GM21447 (cell line): Measurements from ENCODE around the gene OR5H1.
"Not testable (repeated sequence)": the region's sequence is repeated elsewhere in the genome, so short reads cannot be mapped to it uniquely, and the experiment has no call there.

ENCODE experiments used
- ATAC-seq: cut with Tn5 transposase; IDR thresholded peaks from one replicate; pipeline ENCODE4 v1.9.1; 2021; ENCODE audit not compliant: unreplicated experiment

Gene OR5H1

DNA sequence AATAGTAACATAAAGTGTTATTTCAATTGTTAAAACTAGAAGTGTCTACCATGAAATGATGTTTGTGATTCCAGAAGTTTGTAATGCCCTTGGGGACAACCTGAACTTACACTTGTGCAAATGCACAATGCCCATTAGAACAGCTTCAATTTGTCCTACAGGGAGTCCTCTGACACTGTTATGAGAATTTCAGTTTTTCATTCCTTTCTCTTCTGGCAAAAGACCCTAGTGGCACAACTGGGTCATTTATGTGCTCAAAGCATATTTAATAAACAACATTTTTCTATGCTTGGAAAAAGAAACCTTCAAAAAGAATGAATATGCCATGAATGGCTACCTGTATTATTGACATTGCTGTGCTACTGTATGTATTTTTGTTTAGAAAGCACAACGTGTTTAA, at the start of gene OR5H1:
Gene OR5H1 (plus strand): TSS at position 301 of the 400 bp plus-strand sequence. CDS start 1,977 bp downstream, outside the sequence.
- ATAC-seq: no peak

DNA sequence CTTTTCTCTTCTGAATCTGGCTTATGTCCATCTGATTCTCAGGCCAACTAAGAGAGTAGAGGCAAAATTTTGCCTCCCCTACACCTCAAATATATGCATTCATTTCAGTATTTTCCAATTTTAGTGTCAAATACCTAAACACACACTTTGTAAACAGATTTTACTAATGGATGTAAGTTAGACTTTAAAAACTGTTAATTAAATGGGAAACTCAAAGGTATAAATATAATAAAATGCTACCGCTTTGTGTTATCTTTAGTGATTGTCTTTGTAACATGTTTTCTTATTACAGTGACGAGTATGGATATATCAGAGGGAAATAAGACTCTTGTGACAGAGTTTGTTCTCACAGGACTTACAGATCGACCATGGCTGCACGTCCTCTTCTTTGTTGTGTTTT, 43.6 kb upstream of the OR5H1 start, which contains the start of gene OR5AC2:
Gene OR5AC2 (plus strand): TSS at position 301 of the 400 bp plus-strand sequence. CDS start 0 bp downstream, at position 301.
- ATAC-seq: no peak

DNA sequence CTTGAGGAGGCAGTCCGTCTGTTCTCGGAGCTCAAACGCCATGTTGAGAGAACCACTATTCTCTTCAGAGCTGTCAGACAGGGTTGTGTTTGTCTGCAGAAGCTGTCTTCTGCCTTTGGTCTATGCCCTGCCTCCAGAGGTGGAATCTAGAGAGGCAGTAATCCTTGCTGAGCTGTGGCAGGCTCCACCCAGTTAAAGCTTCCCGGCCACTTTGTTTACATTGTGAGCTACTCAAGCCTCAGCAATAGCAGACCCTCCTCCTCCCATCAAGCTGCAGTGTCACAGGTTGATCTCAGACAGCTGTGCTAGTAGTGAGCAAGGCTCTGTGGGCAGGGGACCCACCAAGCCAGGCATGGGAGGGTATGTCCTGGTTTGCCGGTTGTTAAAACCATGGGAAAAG, 34.6 kb upstream of the OR5H1 start:
- no peak for ATAC-seq

DNA sequence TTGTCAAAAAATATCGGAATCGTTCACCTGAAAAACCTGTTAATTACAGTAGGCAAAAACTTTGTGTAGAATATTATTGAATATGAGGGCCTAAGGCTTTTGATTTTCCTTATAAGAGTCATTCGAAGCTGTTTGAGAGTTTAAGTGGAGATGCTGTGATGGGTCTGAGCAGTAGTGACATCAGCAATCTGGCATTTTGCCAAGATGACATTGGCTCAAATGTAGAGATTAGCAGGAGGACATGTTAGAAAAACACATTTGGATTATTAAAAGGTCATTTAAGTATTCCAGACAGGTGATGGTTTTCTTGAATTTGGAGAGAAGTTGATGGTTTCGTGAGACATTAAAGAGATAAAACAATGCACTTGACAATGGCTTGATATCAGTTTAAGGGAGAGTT, 30.7 kb upstream of the OR5H1 start:
- ATAC-seq: no peak

DNA sequence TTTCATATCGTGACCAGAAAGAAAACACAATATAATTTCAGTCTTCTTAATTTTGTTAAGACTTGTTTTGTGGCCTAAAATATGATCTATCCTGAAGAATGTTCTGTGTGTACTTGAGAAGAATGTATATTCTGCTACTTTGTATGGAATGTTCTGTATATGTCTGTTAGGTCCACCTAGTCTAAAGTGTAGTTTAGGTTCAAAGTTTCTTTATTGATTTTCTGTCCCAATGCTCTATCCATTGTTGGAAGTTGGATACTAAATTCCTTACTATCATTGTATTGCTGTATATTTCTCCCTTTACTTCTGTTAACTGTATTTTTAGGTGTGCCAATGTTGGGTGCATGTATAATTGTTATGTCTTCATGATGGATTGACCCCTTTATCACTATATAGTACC, 22.4 kb upstream of the OR5H1 start:
- ATAC-seq: no peak

DNA sequence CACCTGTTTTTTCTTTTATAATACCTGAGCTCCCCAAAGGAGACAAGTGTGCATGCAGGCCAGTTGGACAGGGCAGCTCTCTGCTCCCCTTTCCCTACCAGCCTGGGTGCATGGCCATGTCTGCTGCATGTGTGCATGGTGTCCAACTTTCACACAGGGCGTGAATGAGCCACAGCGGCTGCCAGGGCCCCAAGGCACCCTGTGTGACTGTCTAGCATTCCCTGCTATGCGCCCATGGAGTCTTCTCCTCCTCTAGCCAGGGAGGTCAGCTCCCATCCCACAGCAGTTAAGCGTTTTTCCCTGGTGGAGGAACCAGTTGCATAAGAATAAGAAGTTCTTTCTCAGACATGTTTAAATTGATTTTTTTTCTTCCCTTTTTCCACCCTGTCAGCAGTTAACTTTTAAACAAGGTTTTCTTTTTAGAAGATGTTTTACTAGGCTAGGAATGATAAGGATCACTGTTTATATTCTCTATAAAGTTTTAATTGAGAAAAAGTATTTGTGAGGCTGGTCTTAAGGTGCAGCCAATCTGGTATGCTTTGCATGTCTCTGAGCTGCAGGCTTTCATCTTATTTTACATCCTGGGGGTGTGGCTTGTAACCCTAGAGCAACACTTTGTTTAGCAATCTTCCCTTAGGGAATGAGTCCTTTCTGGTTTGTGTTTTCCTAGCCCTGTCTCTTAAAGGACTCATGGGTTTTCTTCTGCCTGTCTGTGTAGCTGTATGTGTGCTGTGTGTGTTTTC, 20.5 kb upstream of the OR5H1 start:
- ATAC-seq: no peak

DNA sequence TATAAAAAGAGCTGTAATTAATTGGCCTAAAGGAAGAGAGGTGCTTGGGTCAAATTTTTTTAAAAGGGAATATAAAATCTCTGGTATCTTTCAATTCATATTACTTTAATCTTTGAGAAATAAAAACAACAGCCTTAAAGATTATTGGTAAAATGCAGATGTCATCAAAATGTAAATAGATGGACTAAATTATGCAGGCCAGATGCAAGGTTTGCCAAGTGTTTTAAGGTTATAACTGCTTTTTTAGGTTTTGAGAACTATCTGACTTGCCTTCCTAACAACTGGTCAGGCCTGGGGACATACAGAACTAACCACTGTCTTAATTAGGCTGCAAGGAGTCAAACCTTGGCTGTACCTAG, 20.0 kb upstream of the OR5H1 start:
- ATAC-seq: no peak

DNA sequence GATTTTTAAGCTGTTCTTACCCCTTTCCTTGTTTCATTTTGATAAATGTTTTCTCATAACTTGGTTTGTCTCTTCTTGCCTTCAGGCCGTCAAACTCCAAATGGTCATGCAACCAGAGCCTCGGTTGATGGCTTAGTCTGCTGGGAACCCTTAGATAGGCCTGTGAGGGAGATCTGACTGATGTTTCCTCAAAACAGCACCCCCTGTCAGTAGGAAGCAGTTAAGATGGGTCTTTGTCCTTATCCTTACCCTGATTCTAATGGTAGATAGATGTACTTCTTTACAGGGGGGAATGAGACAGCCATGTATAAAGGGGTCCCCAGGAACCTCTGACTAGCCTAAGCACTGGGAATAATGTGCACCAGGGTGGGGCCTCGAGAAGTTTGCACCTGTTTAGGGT, 16.3 kb upstream of the OR5H1 start:
- no peak for ATAC-seq

DNA sequence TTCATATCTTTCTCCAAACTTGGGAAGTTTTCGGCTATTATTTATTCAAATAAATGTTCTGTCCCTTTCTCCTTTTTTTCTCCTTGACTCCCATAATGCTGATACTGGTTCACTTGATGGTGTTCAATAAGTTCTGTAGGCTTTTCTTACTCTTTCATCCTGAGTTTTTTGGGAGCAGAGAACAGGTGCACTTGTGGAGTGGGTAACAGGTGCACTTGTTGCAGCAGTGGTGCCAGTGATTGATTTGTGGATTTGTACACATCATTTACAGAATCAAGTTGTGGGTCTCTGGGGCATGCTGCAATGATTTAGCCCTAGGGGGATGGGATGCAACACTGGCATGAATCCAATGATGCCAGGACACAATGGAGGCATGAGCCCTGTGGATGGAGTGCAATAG, 14.8 kb upstream of the OR5H1 start:
- no peak for ATAC-seq

DNA sequence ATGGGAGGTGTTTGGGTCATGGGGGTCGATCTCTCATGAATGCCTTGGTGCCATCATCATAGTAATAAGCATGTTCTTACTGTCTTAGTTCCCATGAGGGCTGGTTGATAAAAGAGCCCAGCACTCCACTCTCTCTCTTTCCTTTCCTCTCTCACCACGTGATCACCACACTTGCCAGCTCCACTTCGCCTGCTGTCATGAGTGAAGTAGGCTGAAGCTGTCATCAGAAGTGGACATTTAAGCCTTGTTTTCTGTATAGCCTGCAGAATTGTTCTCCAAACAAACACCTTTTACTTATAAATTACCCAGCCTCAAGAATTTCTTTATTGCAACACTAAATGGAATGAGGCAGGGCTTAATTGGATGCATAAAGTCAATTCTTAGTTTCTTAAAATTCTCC, 6.1 kb downstream of the OR5H1 start:
- ATAC-seq: no peak

DNA sequence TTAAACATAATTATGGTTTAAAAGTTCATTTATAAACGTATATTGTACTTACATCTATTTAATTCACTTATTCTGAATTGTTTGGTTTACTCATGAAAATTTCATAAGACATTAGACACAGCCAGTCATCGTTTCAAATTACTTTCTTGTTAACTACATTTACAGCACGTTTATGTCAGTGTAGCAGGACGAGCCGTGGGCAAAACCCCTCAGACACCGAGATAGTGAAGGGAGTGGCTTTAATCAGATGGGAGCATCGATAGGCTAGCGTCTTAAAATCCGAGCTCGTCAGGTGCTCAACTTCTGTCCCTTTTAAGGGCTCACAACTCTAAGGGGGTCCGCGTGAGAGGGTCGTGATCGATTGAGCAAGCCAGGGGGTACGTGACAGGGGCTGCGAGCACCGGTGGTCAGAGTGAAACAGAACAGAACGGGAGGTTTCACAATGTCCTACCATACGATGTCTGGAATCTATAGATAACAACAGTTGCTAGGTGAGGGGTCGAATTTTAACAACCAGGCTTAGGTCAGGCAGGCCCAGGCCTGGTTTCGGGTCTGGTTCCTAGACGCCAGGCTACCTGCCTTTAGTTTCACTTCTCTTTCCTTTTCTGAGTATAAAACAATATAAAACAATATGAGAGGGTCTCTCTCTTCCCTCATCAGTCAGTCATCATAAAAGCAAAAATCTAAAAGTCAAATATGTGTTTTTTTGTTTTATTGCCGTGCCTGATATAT, 7.5 kb downstream of the OR5H1 start:
- ATAC-seq: not testable (repeated sequence)

DNA sequence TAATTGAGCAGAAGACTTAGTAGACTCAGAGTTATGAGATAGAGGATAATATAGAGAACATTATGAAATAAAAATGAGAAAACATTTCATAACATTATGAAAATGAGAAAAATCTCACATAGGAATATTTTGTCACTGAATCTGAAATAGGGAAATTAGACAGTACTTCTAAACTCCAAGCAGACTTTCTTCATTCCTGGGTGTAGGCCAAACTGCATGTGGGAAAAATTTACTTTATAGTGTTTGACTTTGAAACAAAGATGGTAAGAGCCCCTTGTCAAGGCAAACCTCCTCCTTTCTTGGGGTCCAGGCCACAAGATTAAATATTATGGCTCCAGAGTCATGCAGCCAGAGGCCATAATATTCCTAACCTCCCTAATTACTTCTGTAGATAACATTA, 10.0 kb downstream of the OR5H1 start:
- no peak for ATAC-seq

DNA sequence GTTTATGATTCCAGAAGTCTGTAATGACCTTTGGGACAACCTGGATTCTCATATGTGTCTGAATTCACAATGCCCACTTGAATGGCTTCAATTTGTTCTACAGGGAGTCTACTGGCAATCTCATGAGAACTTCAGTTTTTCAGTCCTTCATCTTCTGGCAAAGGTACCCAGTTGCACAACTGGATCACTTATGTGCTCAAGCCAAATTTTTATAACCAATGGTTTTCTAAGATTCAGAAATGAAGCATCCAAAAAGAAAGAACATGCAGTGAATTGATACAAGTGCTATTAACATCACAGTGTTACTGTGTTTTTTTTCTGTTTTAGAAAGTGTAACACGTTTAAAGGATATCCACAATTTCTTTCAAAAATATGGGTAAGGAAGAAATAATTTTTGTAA, 16.7 kb downstream of the OR5H1 start, which contains the start of gene OR5H14:
Gene OR5H14 (plus strand): TSS at position 301 of the 400 bp plus-strand sequence. CDS start 1,907 bp downstream, outside the sequence.
- ATAC-seq: no peak

DNA sequence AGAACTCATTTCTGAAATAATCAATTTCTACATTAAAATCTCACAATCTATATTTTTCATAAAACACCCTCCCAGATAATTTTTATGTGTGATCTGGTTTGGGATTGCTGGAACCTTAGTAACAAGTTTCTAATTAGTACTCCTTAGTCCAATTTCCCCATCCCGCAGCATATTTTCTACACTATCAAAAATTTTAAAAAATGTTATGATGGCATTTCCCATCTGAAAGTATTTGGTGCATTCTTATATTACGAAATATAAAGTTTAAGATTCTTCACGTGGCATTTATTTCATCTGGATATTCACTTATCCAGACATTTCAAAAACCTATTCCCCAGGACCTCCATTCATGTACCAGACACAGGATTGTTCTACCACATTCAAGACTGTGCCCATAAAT, 18.2 kb downstream of the OR5H1 start:
- no peak for ATAC-seq

DNA sequence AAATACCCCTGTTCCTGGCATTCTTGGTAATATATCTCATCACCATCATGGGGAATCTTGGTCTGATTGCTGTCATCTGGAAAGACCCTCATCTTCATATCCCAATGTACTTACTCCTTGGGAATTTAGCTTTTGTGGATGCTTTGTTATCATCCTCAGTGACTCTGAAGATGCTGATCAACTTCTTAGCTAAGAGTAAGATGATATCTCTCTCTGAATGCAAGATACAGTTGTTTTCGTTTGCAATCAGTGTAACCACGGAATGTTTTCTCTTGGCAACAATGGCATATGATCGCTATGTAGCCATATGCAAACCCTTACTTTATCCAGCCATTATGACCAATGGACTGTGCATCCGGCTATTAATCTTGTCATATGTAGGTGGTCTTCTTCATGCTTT, 18.9 kb downstream of the OR5H1 start:
- ATAC-seq: not testable (repeated sequence)

DNA sequence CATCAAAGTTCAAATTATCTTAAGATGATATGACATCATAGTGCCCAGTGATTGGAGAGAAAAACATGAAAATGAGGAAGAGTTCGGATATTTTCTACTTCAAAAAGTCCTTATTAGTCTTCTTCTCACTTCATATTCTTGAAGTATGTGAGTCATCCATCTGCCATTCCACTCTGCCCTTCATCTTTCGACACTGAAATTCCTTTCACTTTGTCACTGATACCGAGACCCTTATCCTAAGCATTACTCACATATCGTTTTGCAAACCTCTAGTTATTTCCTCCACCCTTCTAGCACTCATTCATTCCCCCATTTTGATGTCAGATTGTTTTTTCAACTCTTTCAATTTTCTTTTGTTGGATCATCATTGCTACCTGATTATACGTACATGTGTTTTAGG, 20.7 kb downstream of the OR5H1 start:
- no peak for ATAC-seq

DNA sequence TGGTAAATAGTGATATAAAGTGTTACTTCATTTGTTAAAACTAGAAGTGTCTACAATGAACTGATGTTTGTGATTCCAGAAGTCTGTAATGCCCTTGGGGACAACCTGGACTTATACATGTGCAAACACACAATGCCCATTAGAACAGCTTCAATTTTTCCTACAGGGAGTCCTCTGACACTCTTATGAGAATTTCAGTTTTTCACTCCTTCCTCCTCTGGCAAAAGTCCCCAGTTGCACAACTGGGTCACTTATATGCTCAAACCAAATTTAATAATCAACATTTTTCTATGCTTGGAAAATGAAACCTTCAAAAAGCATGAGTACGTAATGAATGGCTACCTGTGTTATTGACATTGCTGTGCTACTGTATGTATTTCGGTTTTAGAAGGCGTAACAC, 35.9 kb downstream of the OR5H1 start, which contains the start of gene OR5H15:
Gene OR5H15 (plus strand): TSS at position 301 of the 400 bp plus-strand sequence. CDS start 2,004 bp downstream, outside the sequence.
- ATAC-seq: no peak

DNA sequence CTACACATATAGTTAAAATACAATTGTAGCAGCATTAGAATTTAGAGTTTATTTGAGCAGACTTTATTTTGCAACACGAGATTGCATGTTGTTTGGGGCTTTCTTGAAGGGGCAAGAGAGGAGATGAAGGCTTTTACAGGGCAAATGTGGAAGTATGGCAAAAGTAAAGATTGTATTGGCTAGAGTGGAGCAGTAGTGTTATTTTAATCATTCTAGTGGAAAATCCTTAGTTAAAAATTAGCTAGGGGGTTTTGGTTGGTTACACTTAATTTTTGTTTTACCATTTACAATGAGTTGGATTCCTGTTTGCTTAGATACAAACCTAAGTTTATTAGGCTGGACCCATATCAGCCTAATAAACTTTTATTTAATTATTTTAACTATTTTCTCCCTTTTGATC, 40.5 kb downstream of the OR5H1 start:
- ATAC-seq: no peak

DNA sequence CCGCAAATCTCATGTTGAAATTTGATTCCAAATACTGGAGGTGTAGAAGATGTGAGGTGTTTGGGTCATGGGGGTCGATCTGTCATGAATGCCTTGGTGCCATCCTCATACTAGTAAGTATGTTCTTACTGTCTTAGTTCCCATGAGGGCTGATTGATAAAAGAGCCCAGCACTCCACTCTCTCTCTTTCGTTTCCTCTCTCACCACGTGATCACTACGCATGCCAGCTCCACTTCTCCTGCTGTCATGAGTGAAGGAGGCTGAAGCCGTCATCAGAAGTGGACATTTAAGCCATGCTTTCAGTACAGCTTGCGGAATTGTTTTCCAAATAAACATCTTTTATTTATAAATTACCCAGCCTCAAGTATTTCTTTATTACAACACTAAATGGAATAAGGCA, 42.1 kb downstream of the OR5H1 start:
- no peak for ATAC-seq

DNA sequence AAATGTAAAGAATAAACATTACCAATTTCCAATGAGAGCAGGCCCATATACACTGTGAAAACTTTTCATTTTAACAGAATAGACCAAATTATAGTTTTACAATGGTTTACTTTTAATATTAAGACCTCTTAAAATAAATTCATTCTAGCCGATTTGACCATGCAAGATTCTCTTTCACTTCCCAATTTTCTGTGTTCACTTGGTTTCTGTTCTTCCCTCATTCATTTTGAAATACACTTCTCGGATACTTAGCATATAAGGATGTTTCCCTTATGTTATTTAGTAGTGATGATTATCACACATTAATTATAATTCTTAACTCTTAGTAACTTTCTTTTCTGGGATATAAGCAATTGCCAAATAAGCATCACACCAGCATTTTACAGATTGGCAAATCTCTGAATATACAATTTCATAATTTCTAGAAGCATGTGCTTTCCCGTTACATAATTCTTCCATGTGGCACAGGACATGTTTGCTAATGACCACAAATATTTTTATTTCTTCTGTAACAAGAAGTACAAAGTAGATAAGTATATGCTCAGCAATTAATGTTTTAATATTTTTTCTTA, 49.9 kb downstream of the OR5H1 start:
- no peak for ATAC-seq

DNA sequence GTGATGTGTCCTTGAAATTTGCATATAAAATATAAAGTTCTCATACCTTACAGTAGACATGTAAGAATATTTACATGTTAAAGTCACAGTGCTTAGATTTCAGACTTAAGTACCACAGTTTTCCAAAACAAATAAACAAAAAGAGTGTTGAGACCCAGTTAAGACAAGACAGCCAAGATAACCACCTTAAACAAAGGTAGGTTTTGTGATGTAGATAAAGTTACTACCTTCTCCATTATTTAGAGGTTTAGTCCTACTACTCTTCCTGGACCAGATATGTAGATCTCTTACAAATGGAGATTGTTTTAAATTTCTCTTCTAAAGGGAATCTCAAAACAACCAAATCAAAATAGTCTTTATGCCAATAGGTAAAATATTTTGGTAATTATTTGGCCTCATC, 51.7 kb downstream of the OR5H1 start:
- ATAC-seq: no peak

DNA sequence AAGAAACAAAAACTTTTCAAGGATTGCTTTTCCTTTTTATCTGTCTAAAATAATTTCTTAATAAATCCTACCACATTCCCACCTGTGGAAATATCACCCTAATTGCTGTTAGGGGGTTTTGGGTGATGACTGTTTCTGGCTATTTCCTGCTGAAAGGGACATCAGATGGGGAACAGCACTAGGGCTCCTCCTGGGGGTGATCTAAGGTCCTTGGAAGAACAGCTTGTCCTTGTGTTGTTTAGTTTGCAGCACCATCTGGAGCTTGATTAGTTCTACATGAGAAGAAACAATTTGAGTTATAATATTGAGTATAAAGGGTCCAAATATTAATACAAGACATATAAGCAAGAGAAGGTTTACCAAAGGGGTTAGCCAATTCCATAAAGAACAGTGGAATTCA, 54.7 kb downstream of the OR5H1 start:
- no peak for ATAC-seq
